ENCODE results near the gene ZNF627.
"Not testable (repeated sequence)": the region's sequence is repeated elsewhere in the genome, so short reads cannot be mapped to it uniquely, and the experiment has no call there.

ZNF627 gene

GRCh38 chr19:11576227-11576626 is 21.1 kb upstream of the ZNF627 start:
- no peak for DNase-seq

- DNase-seq = no peak
These were observed 19.6 kb upstream of the ZNF627 start, which contains the start of gene ACP5 for GRCh38 chr19:11577451-11578257. TSS of gene ACP5 (minus strand) at chr19:11577645. CDS start at chr19:11577317, 328 bp downstream.

- no peak for DNase-seq
These were observed 18.8 kb upstream of the ZNF627 start for GRCh38 chr19:11578258-11579142.

DNA sequence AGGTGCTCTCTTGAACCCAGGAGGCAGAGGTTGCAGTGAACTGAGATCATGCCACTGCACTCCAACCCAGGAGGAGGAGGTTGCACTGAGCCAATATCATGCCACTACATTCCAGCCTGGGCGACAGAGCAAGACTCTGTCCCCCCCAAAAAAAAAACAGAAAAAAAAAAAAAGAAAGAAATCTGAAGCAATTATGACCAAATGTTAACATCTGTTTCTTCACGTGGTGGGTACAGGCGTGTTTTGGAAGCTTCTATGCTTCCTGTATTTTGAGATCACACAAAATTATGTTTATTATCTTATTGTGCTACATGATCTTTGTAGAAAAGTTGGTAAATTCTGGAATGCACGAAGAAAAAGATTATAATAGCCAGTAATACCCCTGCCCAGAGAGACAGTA is 17.2 kb upstream of the ZNF627 start:
- no peak for DNase-seq

DNA sequence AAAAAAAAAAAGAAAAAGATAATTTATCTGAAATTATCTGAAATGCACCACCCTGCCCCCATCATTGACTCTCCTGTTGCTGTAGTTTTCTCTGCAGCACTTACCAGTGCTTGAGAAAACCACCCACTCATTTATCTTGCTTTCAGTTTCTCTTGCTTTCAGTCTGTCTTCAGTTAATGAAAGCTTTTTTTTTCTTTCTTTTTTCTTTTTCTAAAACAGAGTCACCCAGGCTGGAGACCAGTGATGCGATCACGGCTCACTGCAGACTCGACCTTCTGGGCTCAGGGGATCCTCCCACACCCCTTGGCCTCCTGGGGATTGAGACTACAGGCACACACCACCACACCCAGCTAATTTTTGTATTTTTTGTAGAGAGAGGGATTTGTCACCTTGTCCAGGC is 15.5 kb upstream of the ZNF627 start:
- DNase-seq = no peak

- DNase-seq = no peak
These were observed 11.0 kb upstream of the ZNF627 start for GRCh38 chr19:11586331-11586730.

GRCh38 chr19:11587302-11587974 is 9.8 kb upstream of the ZNF627 start:
- DNase-seq = peak; percentile 57 to 58

DNA sequence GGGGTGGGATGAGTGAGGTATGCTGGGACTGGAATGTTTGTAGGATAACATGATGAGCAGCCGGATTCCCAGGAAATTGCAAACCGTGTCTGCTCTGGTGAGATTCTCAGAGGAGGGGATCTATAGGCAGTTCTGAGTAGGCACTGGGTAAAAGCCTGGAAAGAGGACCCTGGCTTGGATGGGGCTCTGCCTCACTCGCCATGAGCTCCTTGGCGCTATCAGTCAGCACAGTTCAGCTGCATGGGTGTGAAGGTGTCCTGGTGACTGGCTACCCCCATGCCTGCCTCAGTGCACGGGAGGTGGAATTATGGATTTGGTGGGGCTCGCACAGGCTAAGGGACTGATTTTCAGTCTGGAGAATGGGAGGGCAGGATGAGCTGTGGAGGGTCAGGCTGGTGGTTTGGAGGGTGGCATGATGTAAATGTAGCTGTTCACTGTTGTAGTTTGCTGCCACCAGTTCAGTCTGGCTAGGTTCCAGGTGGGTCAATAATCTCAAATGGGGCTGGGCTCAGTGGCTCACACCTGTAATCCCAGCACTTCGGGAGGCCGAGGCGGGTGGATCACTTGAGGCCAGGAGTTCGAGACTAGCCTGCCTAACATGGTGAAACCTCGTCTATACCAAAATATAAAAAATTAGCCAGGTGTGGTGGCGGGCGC is 9.2 kb upstream of the ZNF627 start:
- DNase-seq = no peak

DNA sequence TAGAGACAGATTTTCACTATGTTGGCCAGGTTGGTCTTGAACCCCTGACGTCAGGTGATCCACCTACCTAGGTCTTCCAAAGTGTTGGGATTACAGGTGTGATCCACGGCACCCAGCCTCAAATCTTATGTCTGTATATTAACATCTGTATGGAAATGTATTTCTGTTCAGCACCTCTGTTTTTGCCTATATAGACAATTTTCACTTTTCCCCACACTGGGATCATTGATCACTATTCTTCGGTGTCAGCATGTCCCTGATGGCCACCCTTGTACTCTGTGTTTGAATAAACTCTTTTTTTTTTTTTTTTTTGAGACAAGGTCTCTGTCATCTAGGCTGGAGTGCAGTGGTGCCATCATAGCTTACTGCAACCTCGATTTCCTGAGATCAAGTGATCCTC is 3.2 kb upstream of the ZNF627 start:
- DNase-seq = no peak

DNA sequence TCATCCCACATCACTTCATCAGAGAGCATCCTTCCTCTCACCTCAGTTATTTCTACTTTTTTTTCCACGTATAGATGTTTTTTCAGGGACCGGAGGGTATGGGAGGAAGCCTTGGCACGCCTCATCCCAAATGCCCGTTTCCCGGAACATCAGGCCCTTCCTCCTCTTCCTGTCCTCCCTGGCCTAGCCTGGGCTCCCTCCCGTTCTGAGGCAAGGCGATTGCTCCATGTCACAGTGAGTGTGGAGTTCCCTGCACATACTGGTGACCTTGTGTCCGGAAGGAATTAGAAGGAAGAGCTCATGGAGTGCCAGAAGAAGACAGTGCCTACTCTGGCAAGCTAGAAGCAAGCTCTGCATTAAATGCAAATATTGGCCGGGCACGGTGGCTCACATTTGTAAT is 1.1 kb upstream of the ZNF627 start:
- no peak for DNase-seq

DNA sequence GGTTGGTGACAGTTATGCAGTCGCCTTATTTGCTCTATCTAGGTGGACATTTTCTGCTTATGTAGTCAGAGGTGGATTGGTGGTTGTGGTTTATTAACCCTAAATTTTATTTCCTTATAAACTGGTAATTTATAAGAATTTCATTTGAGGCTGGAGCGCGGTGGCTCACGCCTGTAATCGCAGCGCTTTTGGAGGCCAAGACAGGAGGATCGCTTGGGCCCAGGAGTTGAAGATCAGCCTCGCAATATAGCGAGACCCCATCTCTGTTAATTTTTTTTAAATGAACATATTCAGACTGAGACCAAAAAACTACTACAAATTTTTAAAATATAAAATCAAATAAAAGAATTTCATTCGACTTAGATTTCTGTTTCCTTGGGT is 810 bp downstream of the ZNF627 start:
- no peak for DNase-seq

GRCh38 chr19:11598746-11599145 is 1.5 kb downstream of the ZNF627 start:
- no peak for DNase-seq

GRCh38 chr19:11599704-11600103 is 2.4 kb downstream of the ZNF627 start:
- DNase-seq = not testable (repeated sequence)

- DNase-seq = no peak
These were observed 9.2 kb downstream of the ZNF627 start for GRCh38 chr19:11606484-11606883.

DNA sequence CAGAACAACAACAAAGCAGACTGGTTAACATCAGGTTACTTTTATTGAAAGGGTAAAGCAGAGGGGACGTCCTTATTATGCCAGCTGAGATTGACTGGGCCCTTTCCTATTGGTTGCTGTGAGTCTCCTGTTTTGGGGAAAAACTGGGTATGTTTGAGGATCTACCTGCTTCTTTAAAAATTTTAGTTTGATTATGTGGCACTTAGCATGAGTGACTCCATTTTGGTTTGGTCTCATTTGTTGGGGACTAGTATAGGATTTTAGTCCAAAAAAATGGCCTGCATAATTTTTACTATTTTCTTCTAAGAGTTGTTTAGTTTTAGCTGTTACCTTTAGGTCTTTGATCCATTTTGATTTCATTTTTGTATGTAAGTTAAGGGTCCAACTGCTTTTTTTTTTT is 14.4 kb downstream of the ZNF627 start:
- DNase-seq = no peak

- no peak for DNase-seq
These were observed 15.7 kb downstream of the ZNF627 start for GRCh38 chr19:11612816-11613511.

DNA sequence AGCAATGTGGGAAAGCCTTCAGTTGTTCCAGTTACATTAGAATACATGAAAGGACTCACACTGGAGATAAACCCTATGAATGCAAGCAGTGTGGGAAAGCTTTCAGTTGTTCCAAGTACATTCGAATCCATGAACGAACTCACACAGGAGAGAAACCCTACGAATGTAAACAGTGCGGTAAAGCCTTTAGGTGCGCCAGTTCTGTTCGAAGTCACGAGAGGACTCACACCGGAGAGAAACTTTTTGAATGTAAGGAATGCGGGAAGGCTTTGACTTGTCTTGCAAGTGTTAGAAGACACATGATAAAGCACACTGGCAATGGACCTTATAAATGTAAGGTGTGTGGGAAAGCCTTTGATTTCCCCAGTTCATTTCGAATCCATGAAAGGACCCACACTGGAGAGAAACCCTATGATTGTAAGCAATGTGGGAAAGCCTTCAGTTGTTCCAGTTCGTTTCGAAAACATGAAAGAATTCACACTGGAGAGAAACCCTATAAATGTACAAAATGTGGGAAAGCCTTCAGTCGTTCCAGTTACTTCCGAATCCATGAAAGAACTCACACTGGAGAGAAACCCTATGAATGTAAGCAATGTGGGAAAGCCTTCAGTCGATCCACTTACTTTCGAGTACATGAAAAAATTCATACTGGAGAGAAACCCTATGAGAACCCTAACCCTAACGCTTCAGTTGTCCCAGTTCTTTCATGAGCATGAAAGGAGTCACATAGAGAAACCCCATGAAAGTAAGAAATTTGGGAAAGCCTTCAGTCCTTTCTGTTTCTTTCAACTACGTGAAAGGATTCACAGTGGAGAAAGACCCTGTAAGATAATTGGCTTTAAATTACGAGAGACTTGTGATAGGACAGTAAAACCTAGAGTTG is 20.1 kb downstream of the ZNF627 start:
- no peak for DNase-seq

GRCh38 chr19:11620553-11620952 is 23.3 kb downstream of the ZNF627 start:
- no peak for DNase-seq

GRCh38 chr19:11622401-11622800 is 25.1 kb downstream of the ZNF627 start:
- DNase-seq = not testable (repeated sequence)

- no peak for DNase-seq
These were observed 26.8 kb downstream of the ZNF627 start for GRCh38 chr19:11624069-11624463.

GRCh38 chr19:11626252-11626651 is 29.0 kb downstream of the ZNF627 start:
- DNase-seq = no peak
